GM12874 (cell line): ENCODE results near the gene FOXC2.

Experiments used
- CTCF ChIP-seq: IDR thresholded peaks from 2 replicates; pipeline ENCODE4 v1.5.1; 2011; ENCODE audit warnings: low read depth, mild to moderate bottlenecking, control low read depth, low read length, moderate library complexity; ENCODE audit not compliant: insufficient read depth

Gene FOXC2

GRCh38 chr16:86534779-86535615 is 31.6 kb upstream of the FOXC2 start:
- no peak for TF ChIP-seq CTCF

DNA sequence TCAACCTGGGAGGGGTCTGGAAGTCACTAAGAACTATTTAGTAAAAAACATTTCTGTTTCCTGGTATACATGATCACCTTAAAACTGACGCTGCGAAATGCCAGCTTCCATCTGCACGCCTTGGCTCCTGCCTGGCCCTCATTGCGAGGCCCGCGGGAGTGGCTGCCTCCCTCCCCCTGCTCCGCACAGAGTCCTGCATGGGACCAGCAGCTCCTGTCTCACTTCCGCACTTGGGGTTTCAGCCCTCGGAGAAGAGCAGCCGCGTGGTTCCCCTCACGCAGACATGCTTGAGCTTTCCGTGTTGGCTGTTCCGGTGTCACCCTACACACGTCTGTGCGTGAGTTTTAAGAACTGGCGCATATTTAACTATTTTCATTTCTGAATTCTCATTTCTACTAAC is 30.0 kb upstream of the FOXC2 start:
- TF ChIP-seq CTCF: no peak

DNA sequence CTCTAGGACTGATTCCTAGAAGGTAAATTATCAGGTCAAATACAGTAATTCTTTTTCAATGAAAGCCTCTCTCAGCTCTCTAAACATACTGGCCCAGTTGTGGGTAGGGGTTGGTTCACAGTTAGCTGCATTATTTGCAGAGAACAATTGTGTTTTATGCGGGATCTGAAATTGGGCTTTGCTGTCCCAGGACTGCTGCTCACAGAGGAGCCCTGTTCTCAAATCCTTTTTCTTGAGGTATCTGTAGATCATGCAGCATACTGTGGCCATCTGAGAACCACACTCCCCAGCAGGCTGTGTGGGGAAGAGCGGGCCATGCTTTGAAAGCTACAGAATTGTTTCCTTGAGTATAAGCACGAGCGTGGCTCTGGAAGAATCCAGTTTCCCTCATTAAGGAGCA is 29.1 kb upstream of the FOXC2 start:
- TF ChIP-seq CTCF: no peak

- no peak for TF ChIP-seq CTCF
These were observed 28.3 kb upstream of the FOXC2 start for GRCh38 chr16:86538196-86538780.

DNA sequence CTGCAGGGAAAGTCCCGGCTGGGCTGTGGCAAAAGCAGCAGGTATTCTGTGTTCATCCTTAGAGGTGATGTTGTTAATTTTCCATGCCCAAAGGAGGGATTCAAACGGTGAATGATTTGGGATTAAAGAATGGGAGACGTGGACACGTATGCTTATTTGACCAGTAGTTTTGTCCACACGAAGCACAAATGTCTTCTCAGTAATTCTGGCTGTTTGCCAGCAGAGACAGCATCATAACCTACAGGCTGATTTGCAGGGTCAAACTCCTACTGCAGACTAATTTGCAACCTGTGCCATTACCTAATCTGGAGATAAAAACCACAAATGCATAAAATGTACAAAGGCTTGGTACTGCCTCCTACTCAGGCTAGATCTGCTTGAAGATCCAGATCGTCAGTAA is 25.7 kb upstream of the FOXC2 start:
- no peak for TF ChIP-seq CTCF

GRCh38 chr16:86541560-86541959 is 25.1 kb upstream of the FOXC2 start:
- no peak for TF ChIP-seq CTCF

GRCh38 chr16:86542756-86543750 is 23.6 kb upstream of the FOXC2 start:
- TF ChIP-seq CTCF: no peak
